Stimulated activated CD8-positive, alpha-beta memory T cell treated with anti-CD3 and anti-CD28 coated beads, Interleukin-4, amount 100 ng/mL, for 4 hours (primary cell): ENCODE data around the gene NLRP3.
"Not testable (repeated sequence)": the region's sequence is repeated elsewhere in the genome, so short reads cannot be mapped to it uniquely, and the experiment has no call there.

Experiments used
- DNase-seq, 2 donors: peaks; one replicate each; pipeline ENCODE4 v3.0.0-alpha.2; 2020; ENCODE audit warnings: low read depth in 2 of 2, low spot score in 1 of 2

The NLRP3 gene

GRCh38 chr1:247468481-247469140 is 52.6 kb downstream of the NLRP3 start:
- DNase-seq = no peak

DNA sequence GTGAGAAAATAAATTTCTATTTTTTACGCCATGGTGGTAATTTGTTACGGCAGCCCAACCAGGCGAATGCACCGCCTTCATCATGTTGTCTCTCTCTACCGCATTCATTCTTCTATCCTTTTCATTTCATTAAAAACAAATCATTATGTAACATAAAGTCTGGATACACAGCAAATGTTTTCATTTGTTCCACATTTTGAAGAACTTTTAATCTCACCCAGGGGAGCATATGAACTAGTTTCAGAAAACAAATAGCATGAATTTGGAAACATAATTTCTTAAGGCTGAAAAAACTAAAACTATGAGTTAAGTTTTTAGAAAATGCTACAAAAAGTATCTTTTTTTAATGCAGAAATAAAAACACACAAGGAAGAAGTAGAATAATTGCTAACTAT is 53.2 kb downstream of the NLRP3 start:
- no peak for DNase-seq

GRCh38 chr1:247470942-247471429 is 55.0 kb downstream of the NLRP3 start:
- DNase-seq = not testable (repeated sequence)

- DNase-seq = no peak
Observed at GRCh38 chr1:247471445-247472016, 55.6 kb downstream of the NLRP3 start.

GRCh38 chr1:247472035-247472434 is 56.1 kb downstream of the NLRP3 start:
- DNase-seq = no peak

- DNase-seq = no peak
Observed at GRCh38 chr1:247474367-247474766, 58.4 kb downstream of the NLRP3 start.

DNA sequence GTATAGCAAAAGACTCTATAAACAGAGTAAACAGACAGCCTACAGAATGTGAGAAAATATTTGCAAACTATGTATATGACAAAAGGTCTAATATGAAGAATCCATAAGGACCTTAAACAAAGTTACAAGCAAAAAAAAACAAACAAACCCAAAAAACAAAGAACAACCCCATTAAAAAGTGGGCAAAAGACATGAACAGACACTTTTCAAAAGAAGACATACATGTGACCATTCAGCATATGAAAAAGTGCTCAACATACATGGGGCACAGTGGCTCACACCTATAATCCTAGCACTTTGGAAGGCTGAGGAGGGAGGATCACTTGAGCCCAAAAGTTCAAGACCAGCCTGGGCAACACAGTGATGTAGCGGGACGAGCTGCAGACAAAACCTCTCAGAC is 59.8 kb downstream of the NLRP3 start:
- DNase-seq = no peak

- DNase-seq = not testable (repeated sequence)
Observed at GRCh38 chr1:247476328-247477058, 60.5 kb downstream of the NLRP3 start.

DNA sequence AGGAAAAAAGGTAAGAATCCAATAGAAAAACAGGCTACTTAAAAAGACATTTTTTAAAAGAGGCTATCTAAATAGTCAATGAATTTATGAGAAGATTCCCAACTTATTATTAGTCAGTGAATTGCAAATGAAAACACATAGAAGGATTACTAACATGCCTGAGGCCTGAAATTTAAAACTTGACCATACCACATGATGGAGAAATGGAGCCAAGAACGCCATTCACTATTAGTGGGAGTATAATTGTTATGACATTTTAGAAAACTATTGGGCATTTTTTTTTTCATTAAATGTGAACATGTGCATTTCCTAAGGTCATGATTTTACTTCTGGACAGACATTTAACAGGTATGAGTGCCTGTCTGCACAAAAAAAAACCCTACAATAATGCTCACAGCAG is 66.8 kb downstream of the NLRP3 start:
- DNase-seq = no peak

- DNase-seq = no peak
Observed at GRCh38 chr1:247487057-247487456, 71.1 kb downstream of the NLRP3 start.

DNA sequence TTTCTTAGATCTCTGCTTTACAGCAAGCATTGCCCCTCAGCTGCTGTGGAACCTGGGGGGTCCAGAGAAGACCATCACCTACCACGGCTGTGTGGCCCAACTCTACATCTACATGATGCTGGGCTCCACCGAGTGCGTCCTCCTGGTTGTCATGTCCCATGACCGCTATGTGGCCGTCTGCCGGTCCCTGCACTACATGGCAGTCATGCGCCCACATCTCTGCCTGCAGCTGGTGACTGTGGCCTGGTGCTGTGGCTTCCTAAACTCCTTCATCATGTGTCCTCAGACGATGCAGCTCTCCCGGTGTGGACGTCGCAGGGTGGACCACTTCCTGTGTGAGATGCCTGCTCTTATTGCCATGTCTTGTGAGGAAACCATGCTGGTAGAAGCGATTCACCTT is 75.4 kb downstream of the NLRP3 start:
- no peak for DNase-seq

DNA sequence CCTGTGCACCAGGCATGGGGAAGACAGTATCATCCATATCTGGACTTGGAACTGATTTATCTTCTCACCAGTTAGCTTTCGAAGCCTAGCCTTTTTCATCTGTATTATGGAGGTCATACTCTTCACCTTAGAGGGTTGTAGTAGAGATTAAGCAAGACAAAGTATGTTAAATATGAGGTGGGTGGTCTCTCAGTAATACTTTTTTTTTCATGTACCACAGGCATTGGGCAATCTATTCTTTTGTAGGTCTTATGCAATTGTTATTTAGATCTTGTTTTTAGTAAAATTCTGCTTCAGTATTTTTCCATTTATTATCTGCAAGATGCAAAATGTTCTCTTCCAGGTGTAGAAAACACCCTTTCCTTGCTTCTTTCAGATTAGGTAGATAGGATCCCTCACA is 77.1 kb downstream of the NLRP3 start:
- DNase-seq = no peak

DNA sequence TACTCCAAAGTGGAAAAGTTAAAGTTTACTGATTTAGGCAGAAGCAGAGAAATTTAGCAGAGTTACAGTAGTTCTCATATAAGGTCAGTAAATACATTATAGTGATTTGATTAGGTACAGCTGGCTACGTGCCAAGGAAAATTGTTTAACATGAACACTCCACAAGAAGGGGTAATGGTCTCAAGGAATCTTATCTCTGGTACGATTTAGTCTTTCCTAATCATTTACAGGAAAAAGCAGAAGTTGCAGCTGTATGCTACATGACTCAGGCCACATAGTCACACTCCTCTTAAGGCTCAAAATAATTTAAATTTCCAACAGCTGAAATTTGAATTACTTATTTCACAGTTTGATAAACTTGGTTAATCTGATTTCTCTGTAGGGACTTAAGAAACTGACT is 78.8 kb downstream of the NLRP3 start:
- no peak for DNase-seq

DNA sequence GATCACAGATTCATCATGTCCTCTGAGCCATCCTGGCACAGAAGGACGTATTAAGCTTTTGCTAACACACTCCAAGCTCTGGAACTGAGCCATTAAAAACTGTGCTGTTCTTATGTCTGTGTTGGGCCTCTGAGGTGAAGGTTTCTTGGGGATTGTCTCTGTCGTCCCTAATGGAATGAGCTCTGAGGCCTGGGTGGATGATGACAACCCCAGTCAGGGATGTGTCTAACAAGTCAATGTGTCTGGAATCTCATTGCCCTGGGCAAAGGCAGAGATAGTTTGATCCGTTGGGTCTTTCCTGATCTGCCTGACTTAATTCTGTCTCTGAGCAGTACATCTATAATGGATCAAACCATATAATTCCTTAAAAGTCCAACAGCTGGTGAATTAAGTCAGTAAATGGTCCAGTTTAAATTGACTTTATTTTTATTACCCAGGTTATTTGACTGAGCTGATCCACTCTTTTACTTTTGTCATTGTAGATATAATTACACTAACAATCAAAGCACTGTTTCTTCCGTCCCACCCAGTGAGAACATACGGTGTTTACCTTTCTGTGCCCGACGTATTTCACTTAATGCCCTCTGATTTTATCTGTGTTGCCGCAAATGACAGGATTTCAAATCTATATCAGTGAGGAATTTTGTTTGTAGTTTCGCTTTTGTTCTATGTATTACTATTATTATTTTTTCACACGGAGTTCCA is 80.8 kb downstream of the NLRP3 start:
- DNase-seq = no peak
